Suppressor macrophage treated with lipopolysaccharide for 1 hour (primary cell): Measurements from ENCODE around the gene ZNF283.

Experiments used
- DNase-seq, 3 donors: peaks; one replicate each; pipeline ENCODE4 v3.0.0-alpha.2; 2020 to 2022

ZNF283 gene

DNA sequence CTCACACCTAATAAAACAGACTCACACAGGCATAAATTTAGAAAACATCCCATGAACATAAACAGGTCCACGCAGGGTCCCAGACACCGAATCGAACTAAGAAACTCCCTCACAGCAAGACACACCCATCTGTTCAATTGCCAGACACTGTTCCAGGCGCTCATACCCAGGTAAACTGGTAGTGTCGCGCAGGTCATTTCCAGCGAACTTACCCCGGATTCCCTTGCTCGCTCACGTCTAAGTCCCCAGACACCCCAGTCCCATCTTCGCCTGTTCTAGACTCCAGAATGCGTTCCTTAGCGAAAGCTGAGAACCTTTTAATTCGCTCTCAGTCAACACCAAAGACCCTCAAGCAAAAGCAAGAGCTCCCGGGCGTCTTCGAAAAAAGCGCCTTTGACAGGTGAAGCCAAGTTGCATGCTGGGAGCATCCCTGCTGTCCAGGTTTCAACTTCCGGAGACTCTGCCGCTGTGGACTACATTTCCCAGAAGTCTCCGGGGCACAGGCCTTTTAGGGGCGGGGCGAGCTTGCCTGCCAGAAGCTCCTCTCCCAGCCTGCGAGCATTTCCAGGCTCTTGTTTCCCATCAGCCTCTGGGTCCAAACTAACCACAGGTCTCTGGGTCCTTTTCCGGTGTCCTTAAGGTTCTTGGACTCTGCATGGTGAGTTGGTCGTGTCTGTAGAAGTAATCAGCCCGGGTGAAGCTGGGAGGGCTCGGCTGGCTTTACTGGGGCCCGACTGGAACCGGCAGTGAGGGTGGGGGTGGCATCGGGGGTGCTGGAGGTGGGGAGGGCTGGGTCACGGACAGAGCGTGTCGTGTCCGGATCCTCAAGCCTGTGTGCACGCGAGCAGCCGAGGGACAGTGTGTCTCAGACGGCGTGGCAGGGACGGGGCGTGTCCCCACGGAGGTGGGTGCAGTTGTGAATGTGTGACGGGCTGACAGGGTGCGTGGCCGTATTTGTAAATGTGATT is at the start of gene ZNF283:
Gene ZNF283, plus strand, starts transcription at position 535 of the 968 bp plus-strand sequence. CDS start 6,184 bp downstream, outside the sequence.
- peak; percentile 84 to 91 (median 87) for DNase-seq

DNA sequence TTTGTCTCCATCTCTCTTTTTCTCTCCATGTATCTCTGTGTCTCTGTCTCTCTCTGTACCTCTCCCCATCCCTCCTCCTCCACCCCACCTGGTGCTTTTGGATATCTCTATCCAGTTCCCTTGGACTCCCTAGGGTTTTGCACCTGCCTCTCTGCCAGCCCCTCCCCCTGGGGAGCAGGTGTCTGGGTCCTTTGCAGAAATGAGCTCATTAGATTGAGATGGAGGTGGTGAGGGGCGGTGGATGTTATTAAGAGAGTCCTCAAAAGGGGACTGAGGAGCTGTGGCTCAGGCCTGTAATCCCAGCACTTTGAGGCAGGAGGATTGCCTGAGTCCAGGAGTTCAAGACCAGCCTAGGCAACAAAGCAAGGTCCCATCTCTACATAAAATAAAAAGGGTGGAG is 48.5 kb upstream of the ZNF283 start:
- DNase-seq: no peak

DNA sequence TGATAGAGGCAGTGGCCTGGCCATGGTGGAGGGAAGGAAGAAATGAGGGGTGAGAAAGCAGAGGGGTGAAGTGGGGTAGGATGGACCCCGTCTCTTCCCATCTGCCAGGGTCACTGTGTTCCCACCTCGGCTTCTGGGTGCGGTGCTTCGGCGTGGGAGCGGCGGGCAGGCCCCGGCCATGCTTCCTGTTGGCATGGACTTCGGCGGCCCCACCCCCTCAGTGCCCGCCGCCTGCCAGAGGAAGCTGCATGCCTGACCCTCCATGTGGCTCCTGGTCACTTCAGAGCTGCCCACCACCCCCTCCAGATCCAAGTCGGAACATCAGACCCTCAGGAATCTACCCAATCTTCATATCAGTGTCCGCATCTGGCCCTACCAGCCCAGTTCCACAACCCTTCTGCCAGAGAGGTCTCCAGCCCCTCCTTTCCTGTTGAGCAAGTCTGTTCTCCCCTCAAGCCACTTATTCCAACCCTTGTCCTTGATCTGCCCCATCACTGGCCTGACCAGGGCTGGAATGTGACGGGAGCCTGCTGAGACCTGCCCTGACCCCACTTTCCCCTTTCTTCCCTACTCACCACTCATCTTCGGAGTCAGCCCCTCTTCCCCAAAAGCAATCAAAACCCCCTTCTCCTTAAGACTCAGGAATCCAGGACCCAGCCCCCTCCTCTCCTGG is 47.8 kb upstream of the ZNF283 start:
- DNase-seq: peak; percentile 58 to 83 (median 60)

GRCh38 chr19:43779820-43780219 is 47.3 kb upstream of the ZNF283 start:
- DNase-seq: peak; percentile 39 to 45 (median 43)

DNA sequence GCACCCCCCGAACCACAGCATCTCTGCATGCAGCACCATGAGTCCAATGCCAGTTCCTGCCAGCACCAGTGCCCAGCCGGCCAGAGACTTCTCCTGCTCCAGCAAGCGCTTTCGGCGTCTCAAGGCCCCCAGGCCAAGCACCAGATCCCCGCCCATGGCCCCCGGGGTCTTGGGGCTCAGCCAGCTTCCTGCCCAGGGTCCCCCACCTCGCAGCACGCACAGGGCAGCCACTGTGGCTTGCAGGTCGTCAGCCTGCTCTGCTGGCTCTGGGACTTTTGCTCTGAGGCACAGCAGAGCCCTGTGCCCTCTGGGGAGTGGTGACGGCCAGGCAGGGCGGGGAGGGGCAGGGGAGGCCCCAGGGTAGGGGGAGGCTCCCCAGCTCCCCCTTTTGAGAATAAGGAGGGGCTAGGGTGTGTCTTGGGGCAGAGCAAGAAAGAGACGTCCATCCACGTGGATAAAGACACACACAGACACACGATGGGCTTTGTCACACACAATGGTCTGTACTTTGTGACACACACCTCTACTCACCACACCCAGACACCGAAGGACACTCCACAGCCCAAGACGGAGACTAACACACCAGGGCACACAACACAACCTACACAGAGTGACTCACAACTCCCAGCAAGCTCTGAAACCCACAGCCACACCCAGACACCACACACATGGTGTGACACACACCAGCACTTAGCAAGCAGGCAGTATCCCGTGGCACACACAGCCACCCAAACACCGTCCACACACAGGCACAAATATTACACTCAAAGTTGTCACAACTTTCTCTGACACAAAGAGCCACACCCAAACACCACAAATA is 46.2 kb upstream of the ZNF283 start, which contains the start of gene KCNN4:
Gene KCNN4, minus strand, starts transcription at position 268 of the 820 bp plus-strand sequence. Its CDS starts 112 bp downstream, at position 156.
- DNase-seq: peak; percentile 83 to 90 (median 89)

- DNase-seq: no peak
Measured at GRCh38 chr19:43781630-43782310, 45.4 kb upstream of the ZNF283 start.

DNA sequence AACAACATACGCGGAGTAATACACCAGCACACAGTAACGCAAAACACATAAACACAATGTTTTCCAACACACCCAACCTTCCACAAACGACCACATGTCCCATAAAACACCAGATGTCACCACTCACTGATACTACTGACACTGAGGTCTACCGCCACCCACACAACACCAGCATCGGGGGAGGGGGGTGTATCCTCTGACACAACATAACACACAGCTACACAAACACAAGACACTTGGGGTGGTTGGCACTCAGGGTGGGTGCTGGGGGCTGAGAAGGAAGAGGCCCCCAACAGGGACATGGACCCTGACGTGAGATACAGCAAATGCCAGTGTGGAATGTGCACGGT is 44.8 kb upstream of the ZNF283 start:
- DNase-seq: no peak

DNA sequence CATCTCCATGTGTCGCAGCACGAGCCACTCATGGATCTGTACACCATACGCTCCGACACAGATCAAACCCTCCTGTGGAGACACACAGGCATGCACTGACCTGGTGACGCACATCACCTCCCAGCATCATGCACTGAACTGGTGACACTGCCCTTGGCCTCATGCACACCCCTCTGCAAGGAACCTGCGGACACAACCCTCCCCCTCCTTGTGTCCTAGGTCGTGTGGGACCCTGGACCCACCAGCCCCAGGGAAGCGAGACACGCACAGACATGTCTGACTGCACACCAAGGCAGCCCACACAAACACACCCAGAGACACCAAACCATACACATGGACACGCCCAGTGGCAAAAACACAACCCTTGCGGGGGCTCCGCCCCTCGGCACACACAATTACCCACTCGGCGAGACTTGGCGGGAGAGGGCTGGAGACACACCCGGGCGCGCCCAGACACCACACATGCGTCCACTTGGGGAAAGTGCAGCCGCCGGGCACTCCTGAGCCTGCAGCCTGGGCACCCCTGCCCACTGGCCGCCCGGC is 44.4 kb upstream of the ZNF283 start:
- no peak for DNase-seq

DNA sequence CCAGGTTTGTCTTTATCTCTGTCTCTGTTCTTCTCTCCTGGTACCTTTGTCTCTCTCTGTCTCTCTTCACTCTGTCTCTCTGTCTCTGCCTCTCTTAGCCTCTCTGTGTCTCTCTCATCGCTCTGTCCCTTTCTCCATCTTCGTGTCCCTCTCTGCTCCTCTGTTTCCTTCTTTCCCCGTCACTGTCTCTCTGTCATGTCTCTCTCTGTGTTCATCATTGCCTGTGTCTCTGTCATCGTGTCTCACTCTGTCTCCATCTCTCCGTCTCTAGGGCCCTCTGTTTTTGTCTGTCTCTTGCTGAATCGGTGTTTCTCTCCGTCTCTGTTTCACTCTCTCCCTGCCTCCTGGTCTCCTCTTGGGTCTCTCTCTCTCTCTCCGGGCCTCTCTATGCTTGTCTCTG is 43.5 kb upstream of the ZNF283 start:
- no peak for DNase-seq

GRCh38 chr19:43784241-43784980 is 42.7 kb upstream of the ZNF283 start:
- peak; percentile 88 to 93 (median 89) for DNase-seq

GRCh38 chr19:43784981-43785808 is 41.9 kb upstream of the ZNF283 start:
- DNase-seq: peak; percentile 87 to 91 (median 89)

GRCh38 chr19:43786665-43787064 is 40.5 kb upstream of the ZNF283 start:
- no peak for DNase-seq

DNA sequence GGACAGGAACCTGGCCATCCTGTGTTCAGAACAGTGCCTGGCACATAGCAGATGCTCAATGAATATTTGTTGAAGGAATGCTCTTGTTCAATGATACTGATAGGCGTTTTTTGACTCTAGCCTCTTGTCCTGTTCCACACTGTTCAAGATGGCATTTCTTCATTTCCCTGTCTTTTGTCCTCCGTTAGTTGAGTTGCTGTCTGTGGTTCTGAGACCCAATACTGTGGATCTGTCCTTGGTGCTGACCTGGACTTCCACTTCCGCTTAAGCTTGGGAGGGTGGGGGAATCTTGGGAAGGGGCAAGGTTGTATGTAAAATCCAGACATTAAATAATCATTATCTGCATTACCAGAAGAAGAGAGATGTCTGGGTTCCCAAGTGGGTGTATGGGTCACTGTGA is 38.1 kb upstream of the ZNF283 start:
- peak; percentile 72 to 82 (median 82) for DNase-seq

GRCh38 chr19:43790587-43790986 is 36.5 kb upstream of the ZNF283 start:
- DNase-seq: no peak

DNA sequence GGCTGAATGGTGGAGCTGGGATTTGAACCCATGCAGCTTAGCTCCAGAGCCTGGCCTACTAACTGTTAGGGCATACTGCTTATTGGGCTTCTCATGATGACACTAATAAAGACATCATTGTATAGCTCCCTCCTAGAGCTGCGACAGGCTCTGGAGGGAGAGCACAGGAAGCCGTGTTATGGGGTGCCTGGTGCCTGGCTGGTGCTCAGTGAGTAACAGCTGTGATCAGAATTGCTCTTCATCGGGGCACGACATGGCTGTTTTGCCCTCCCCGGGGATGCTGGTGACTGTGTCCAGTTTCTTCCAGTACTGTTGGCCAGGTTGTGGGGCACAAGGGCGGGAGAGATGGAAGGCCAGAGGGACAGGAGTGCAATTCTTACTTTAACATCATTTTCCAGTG is 30.0 kb upstream of the ZNF283 start:
- no peak for DNase-seq

GRCh38 chr19:43797556-43797955 is 29.6 kb upstream of the ZNF283 start:
- DNase-seq: no peak

- no peak for DNase-seq
Measured at GRCh38 chr19:43798026-43798545, 29.0 kb upstream of the ZNF283 start.

DNA sequence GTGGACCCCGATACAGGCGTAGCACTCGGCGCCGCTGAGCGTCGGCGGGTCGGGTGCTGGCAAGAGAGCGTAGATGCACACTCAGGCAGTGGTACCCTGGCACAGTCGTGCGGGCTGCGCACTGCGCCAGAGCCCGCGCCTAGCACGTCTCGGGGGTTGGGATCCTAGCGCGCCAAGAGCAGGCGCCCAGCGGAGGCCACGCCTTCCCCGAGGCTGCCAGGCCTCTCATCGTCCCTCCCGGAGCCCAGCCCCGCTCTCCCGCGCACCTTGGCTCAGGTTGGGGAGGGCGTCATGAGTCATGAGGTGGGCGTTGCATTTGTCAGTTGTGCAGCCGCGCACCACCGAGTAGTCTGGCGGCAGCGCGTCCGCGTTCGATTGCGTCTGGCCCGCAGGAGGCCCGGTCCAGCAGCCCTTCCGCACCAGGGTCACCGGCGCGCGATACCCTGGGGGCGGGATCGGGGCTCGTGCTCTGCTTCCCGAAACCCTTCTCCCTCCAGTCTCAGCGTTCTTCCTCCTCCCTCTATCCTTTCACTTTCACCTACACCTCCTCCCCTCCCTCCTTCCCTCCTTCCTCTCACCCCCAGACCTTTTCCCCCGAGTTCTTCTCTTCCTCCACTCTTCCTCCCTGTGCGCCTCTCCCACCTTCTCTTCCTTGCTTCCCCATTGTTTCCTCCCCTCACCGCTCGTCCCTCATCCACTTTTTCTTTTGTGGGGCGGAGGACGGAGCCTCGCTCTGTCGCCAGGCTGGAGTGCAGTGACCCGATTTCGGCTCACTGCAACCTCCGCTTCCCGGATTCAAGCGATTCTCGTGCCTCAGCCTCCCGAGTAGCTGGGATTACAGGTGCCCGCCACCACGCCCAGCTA is 28.3 kb upstream of the ZNF283 start:
- DNase-seq: peak in 2 of 3 donors; percentile 35 to 65
